ENCODE results near the gene S100P.
"Not testable (repeated sequence)": the region's sequence is repeated elsewhere in the genome, so short reads cannot be mapped to it uniquely, and the experiment has no call there.

The S100P gene

GRCh38 chr4:6720202-6720699 lies 26.6 kb downstream of the S100P start:
- DNase-seq (ENCODE audit: low read depth in 2 of 3, low spot score in 2 of 3): peak; percentile 49 to 93 (median 91)

GRCh38 chr4:6721121-6721520 lies 27.4 kb downstream of the S100P start:
- no peak for DNase-seq (ENCODE audit: low read depth in 2 of 3, low spot score in 2 of 3)

GRCh38 chr4:6722891-6723290 lies 29.2 kb downstream of the S100P start:
- DNase-seq (ENCODE audit: low read depth in 2 of 3, low spot score in 2 of 3): no peak

GRCh38 chr4:6723851-6724250 lies 30.2 kb downstream of the S100P start:
- DNase-seq (ENCODE audit: low read depth in 2 of 3, low spot score in 2 of 3): no peak

- DNase-seq (ENCODE audit: low read depth in 2 of 3, low spot score in 2 of 3): no peak
Observed at GRCh38 chr4:6724421-6725111, 30.9 kb downstream of the S100P start.

GRCh38 chr4:6725427-6725961 lies 31.8 kb downstream of the S100P start:
- DNase-seq (ENCODE audit: low read depth in 2 of 3, low spot score in 2 of 3): not testable (repeated sequence)

- DNase-seq (ENCODE audit: low read depth in 2 of 3, low spot score in 2 of 3): no peak
Observed at GRCh38 chr4:6727081-6727942, 33.6 kb downstream of the S100P start.

- DNase-seq (ENCODE audit: low read depth in 2 of 3, low spot score in 2 of 3): no peak
Observed at GRCh38 chr4:6727943-6728250, 34.2 kb downstream of the S100P start.

GRCh38 chr4:6728320-6729029 lies 34.8 kb downstream of the S100P start:
- DNase-seq (ENCODE audit: low read depth in 2 of 3, low spot score in 2 of 3): no peak

GRCh38 chr4:6730603-6731317 lies 37.1 kb downstream of the S100P start:
- DNase-seq (ENCODE audit: low read depth in 2 of 3, low spot score in 2 of 3): no peak

GRCh38 chr4:6731318-6731675 lies 37.6 kb downstream of the S100P start:
- no peak for DNase-seq (ENCODE audit: low read depth in 2 of 3, low spot score in 2 of 3)

GRCh38 chr4:6731780-6732179 lies 38.1 kb downstream of the S100P start:
- no peak for DNase-seq (ENCODE audit: low read depth in 2 of 3, low spot score in 2 of 3)

GRCh38 chr4:6732441-6733357 lies 39.0 kb downstream of the S100P start:
- DNase-seq (ENCODE audit: low read depth in 2 of 3, low spot score in 2 of 3): no peak

- no peak for DNase-seq (ENCODE audit: low read depth in 2 of 3, low spot score in 2 of 3)
Observed at GRCh38 chr4:6733358-6734164, 39.9 kb downstream of the S100P start.

GRCh38 chr4:6734165-6734786 lies 40.6 kb downstream of the S100P start:
- DNase-seq (ENCODE audit: low read depth in 2 of 3, low spot score in 2 of 3): no peak

- DNase-seq (ENCODE audit: low read depth in 2 of 3, low spot score in 2 of 3): no peak
Observed at GRCh38 chr4:6739920-6740319, 46.2 kb downstream of the S100P start.

GRCh38 chr4:6740347-6740746 lies 46.7 kb downstream of the S100P start:
- no peak for DNase-seq (ENCODE audit: low read depth in 2 of 3, low spot score in 2 of 3)

GRCh38 chr4:6742507-6742906 lies 48.8 kb downstream of the S100P start:
- DNase-seq (ENCODE audit: low read depth in 2 of 3, low spot score in 2 of 3): no peak

GRCh38 chr4:6742989-6743388 lies 49.3 kb downstream of the S100P start:
- DNase-seq (ENCODE audit: low read depth in 2 of 3, low spot score in 2 of 3): no peak

All from activated CD8-positive, alpha-beta memory T cell treated with anti-CD3 and anti-CD28 coated beads for 48 hours (primary cell).